Right ventricle myocardium inferior (tissue), 1 donor: ENCODE results near the gene PPP2R3A. TPM values are rescaled to one million over a fixed set of nuclear protein-coding genes. Genes with fewer than 3 reads are reported as not detected.

Experiments used
- ATAC-seq: fragments of 200-7000 bp; cut with Tn5 transposase; one replicate; pipeline ENCODE4 v1.9.1; 2020; ENCODE audit warnings: mild to moderate bottlenecking, moderate library complexity
- DNase-seq: peaks from one replicate; pipeline ENCODE4 v3.0.0; 2021; ENCODE audit errors: missing footprints
- intact Hi-C: fragments of 100-400 bp; cut with DNase I; formaldehyde crosslinking; loops from one replicate; pipeline ENCODE4 v1.11.0; 2022
- total RNA-seq: library from RNA; stranded (reverse); fragmentation: NEBNext Ultra II Directional; extraction: Animal tissue kit (Norgen Biotek cat#: 25700); gene quantifications from one replicate; pipeline ENCODE4 v1.2.1, GENCODE V29; 2021
- donor health status: DM: no; HTN: yes; CAD: no; lungs with severe emphysema.

PPP2R3A gene
- total RNA-seq, 1 donor from 2014 or later: 107 TPM

DNA sequence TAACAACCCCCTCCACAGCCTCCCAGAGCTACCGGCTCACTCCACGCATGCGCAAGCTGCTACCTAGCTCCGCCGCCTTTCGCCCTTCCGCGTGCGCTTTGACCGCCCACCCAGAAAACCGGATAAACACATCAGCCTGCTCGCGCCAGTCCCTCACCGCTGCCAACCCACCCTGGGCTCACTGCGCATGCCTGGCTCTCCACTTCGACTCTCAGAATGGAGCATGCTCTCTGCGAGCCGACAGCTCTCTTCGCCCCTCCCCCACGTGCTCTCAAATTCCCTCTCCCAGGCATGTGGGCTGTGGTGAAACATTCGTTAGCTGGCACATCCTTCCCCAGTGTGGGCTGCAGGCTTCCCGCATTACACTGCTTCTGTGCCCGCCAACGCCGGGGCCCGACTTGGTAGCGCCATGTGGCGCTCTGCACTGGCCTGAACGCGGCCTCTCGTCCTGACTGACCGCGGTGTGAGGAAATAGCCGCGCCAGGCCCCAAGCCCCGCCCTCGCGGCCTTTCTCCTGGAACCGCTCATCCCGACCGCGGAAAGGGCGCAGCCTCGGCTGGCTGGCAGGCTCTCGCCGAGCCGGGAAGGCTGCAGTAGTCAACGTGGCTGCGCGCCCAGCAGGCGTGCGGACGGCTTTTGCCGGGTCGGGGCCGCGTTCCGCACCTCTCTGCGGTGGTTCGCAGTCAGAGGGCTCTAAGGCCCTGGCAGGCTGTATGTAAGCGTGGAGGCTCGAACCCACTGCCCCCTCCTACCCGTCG lies 231.1 kb downstream of the PPP2R3A start:
- DNase-seq (peak; percentile 99), ATAC-seq (peak; percentile 90)
- intact Hi-C loops: loop anchor here (1.0 to 5.0 kb wide), 4 partner anchors 34 to 556 kb away; partner anchors contain the start of genes PCCB and STAG1

DNA sequence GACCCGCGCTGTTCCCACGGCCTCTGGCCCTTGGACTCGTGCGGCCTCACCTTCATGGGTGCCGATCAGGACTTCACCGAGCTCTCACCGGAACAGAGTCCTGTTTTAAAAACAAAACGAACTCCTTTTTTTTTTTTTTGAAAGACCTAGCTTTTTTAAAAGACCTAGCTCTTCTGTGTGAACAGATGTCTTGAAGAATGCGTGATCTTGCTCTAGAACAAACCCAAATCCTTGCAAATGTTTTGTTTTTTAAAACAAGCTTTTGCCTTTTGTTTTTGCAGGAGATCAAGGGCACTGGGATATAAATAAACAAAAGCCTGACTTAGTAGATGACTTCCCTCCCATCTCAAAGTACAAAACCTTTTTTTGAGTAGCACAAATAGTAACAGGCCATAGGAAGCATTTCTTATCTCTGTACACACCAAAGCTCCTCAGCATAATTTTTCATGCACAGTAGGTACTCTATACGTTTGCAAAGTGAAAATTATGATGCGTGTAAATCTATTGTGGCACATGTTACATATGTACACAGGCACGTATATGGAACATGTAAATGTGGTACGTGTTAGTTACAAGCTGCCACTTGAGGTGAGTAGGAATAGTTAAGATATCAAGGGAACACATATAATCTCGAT lies 231.7 kb downstream of the PPP2R3A start:
- no peak for DNase-seq
- intact Hi-C loops: loop anchor here (5.0 kb wide), 2 partner anchors 35 to 125 kb away; no protein-coding TSS in a partner anchor
- no peak for ATAC-seq

Other genes starting within 250 kb of the PPP2R3A start
- 23.2 TPM for gene MSL2, start 230.6 kb downstream of the PPP2R3A start, total RNA-seq